ENCODE data around the gene CEP250.

CEP250 gene

DNA sequence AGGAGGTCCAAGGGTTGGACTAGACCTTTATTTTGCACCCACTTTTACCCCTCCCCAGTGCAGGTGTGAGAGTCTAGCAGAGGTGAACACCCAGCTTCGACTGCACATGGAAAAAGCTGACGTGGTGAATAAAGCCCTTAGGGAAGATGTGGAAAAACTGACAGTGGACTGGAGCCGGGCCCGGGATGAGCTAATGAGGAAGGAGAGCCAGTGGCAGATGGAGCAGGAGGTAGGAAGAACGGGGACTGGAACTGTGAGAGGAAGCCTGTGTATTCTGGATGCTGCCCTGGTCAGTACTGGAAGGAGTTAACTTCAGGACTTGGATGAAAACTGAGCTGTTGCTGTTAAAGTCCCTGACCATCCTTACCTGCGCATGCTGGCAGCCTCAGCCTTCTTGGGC, 10.6 kb downstream of the CEP250 start:
- H3K27me3 Mint-ChIP-seq = no peaks in the 10 kb centered on the region
- no peaks in the 10 kb centered on the region for H3K9me3 Mint-ChIP-seq
- DNase-seq (no peak), ATAC-seq (replicated peaks) (no peak)
- peaks cover 13 to 20% of the 10 kb centered on the region in 2 donors for H3K36me3 Mint-ChIP-seq
- peaks cover 14 to 21% of the 10 kb centered on the region in 2 donors for H3K4me1 Mint-ChIP-seq
- peak overlapping the region; percentile 15 for H3K27ac Mint-ChIP-seq
- no peak overlapping the region for H3K4me3 Mint-ChIP-seq

DNA sequence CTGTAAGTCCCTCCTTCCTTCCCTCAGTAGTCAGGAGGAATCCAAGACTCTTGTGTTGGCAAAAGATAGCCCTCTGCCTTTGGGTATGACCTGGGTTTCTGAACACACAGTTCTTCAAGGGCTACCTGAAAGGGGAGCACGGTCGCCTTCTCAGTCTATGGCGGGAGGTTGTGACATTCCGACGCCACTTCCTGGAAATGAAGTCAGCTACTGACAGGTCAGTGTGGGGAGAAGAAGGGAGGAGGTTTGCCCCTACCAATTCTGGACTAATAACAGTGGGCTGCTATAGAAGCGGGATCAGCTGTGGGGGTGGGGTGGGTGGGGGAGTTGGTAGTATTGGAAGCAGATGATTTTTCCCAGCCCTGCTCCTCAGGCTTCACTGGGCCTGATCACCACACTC, 11.5 kb downstream of the CEP250 start:
- H3K27me3 Mint-ChIP-seq = no peaks in the 10 kb centered on the region
- no peak for ATAC-seq (replicated peaks)

DNA sequence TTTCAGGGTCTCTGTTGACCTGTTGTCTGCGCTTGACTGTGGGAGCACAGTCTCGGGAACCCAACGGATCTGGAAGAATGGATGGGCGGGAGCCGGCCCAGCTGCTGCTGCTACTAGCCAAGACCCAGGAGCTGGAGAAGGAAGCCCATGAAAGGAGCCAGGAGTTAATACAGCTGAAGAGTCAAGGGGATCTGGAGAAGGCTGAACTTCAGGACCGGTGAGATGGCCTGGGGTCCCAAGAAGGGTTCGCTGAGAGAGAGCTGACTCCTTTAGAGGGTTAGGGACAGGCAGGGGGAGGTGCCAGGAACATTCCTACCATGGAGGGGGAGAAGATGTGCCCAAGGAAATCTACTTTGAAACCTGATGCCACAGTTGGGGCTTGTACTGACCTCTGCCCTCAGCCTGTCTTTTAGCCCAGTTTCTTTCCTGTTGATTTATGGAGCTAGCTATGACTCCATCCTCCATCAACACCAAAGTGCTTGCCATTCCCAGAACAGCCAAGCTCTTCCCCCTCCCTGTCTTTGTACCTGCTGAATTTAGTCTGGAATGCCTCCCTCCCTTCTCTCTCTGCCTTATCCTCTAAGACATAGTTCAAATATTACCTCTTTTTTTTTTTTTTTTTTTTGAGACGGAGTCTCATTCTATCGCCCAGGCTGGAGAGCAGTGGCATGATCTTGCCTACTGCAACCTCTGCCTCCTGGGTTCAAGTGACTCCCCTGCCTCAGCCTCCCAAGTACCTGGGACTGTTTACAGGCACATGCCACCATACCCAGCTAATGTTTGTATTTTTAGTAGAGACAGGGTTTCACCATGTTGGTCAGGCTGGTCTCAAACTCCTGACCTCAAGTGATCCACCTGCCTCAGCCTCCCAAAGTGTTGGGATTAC, 12.2 kb downstream of the CEP250 start:
- Mint-ChIP-seq H3K4me3 (no peak overlapping the region), H3K27me3 (no peaks in the 10 kb centered on the region), H3K27ac (no peak overlapping the region), H3K9me3 (no peaks in the 10 kb centered on the region), H3K4me1 (peaks cover 16 to 23% of the 10 kb centered on the region in 2 donors), H3K36me3 (peaks cover 10 to 16% of the 10 kb centered on the region in 2 donors)
- ATAC-seq (replicated peaks) (no peak), DNase-seq (no peak)

More for the DNA sequence above, 11.5 kb downstream of the CEP250 start:
- no peak for DNase-seq
- H3K36me3 Mint-ChIP-seq = peaks cover 13 to 20% of the 10 kb centered on the region in 2 donors
- H3K4me3 Mint-ChIP-seq = no peak overlapping the region
- no peaks in the 10 kb centered on the region for H3K9me3 Mint-ChIP-seq
- H3K27ac Mint-ChIP-seq = no peak overlapping the region
- peaks cover 15 to 23% of the 10 kb centered on the region in 2 donors for H3K4me1 Mint-ChIP-seq

DNA sequence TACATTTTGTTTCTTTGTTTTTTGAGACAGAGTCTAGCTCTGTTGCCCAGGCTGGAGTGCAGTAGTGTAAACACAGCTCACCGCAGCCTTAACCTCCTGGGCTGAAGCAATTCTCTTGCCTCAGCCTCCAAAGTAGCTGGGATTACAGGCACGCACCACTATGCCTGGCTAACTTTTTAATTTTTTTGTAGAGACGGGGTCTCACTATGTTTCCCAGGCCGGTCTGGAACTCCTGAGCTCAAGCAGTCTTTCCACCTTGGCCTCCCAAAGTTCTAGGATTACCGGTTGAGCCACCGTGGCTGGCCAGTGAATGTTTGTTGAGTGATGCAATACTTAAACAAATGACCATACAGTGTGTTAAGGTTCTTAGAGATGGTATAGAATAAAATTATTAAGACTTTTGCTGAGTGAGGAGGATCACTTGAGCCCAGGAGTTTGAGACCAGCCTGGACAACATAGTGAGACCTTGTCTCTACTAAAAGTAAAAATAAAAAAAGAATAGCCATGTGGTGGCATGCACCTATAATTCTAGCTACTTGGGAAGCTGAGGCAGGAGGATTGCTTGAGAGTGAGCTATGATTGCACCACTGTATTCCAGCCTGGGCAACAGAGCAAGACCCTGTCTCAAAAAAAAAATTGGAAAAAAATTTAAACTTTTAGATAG, 13.4 kb downstream of the CEP250 start:
- no peak for ATAC-seq (replicated peaks)
- Mint-ChIP-seq H3K36me3 (peaks cover 10 to 21% of the 10 kb centered on the region in 2 donors), H3K4me3 (no peak overlapping the region), H3K4me1 (peaks cover 14 to 17% of the 10 kb centered on the region in 2 donors), H3K9me3 (no peaks in the 10 kb centered on the region), H3K27me3 (no peaks in the 10 kb centered on the region), H3K27ac (no peak overlapping the region)
- no peak for DNase-seq

DNA sequence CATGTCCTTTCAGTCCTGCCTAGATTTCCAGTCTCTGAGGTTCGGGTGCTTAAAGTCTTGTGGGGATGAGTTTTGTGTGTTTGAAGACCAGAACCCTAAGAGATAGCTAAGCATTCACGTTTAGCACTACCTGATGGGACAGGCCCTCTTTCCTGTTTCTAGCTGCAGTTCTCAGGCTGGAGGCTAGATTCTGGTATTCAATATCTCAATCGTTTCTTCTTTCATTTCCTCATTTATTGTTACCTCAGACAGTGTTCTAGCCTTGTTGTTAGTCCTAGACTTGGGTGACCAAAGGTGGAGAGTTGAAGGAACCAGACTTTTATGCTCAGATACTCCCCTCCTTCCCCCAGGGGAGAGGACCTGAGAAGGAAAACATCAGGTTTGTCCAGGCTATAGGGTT, 16.8 kb downstream of the CEP250 start:
- H3K27me3 Mint-ChIP-seq = no peaks in the 10 kb centered on the region
- peaks cover 5 to 12% of the 10 kb centered on the region in 2 donors for H3K36me3 Mint-ChIP-seq
- peak overlapping the region; percentile 74 for H3K27ac Mint-ChIP-seq
- DNase-seq = no peak
- ATAC-seq (replicated peaks) = peak; percentile 85 to 86
- peaks cover 11 to 12% of the 10 kb centered on the region in 2 donors for H3K4me1 Mint-ChIP-seq
- no peaks in the 10 kb centered on the region for H3K9me3 Mint-ChIP-seq
- H3K4me3 Mint-ChIP-seq = no peak overlapping the region

DNA sequence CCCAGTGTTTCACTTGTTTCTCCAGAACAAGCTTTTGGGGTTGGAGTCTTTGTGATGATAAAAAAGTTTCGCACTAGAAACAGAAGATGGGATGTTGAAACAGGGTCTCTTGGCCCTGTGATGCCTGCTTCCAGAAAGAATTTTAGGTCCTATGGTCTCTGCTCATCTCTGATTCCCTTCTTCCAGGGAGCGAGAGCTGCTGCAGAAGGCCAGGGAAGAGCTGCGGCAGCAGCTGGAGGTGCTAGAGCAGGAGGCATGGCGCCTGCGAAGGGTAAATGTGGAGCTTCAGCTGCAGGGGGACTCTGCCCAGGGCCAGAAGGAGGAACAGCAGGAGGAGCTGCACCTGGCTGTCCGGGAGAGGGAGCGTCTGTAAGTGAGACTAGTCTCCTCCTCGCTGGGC, 18.3 kb downstream of the CEP250 start:
- DNase-seq (no peak), ATAC-seq (replicated peaks) (no peak)
- no peaks in the 10 kb centered on the region for H3K27me3 Mint-ChIP-seq
- peaks cover 12 to 13% of the 10 kb centered on the region in 2 donors for H3K4me1 Mint-ChIP-seq
- H3K4me3 Mint-ChIP-seq = no peak overlapping the region
- no peak overlapping the region for H3K27ac Mint-ChIP-seq
- no peaks in the 10 kb centered on the region for H3K9me3 Mint-ChIP-seq
- peaks cover 7 to 19% of the 10 kb centered on the region in 2 donors for H3K36me3 Mint-ChIP-seq

DNA sequence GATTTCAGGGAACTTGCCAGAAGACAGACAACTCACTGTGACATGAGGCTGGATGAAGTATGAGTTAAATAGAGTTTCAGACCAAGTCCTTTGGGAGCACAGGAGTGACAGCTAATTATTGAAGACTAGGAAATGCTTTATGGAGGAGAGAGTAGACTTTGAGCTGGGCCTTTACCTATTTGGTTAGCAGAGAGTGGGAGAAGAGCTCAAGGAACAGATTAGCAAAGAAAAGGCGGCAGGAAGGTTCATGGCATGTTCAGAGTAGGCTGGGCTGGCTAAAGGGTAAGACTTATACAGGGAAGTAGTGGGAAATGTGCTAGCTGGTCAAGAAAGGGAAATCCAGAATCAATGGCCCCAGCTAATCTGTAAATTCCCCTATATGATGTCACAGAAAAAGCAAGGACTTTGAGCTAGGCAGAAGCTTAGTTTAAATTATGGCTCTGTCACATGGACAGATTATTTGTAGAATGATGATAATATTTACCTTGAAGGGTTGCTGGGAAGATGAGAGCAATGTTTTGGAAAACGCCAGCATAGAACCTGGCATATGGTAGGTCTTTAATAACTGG, 19.0 kb downstream of the CEP250 start:
- ATAC-seq (replicated peaks) (peak in 1 of 2 donors; percentile 38), DNase-seq (no peak)
- H3K27me3 Mint-ChIP-seq = no peaks in the 10 kb centered on the region
- H3K4me3 Mint-ChIP-seq = no peak overlapping the region
- H3K36me3 Mint-ChIP-seq = peaks cover 6 to 24% of the 10 kb centered on the region in 2 donors
- peaks cover 14 to 20% of the 10 kb centered on the region in 2 donors for H3K4me1 Mint-ChIP-seq
- no peaks in the 10 kb centered on the region for H3K9me3 Mint-ChIP-seq
- no peak overlapping the region for H3K27ac Mint-ChIP-seq

DNA sequence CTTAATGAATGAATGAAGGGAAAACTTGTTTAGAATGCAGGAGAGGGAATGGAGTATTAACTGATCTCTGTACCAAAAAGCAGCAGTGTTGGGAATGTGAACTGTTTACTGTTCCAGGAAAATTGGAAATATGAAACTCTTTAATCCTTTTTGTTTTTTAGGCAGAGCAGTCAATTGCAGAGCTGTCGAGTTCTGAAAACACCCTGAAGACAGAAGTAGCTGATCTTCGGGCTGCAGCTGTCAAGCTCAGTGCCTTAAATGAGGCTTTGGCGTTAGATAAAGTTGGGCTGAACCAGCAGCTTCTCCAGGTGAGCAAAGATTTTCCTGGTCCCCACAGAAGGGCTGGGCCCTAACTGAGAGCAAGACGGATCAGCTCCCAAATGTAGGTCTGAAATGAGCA, 20.9 kb downstream of the CEP250 start:
- no peak overlapping the region for H3K4me3 Mint-ChIP-seq
- no peak overlapping the region for H3K27ac Mint-ChIP-seq
- no peaks in the 10 kb centered on the region for H3K9me3 Mint-ChIP-seq
- ATAC-seq (replicated peaks) = no peak
- H3K27me3 Mint-ChIP-seq = no peaks in the 10 kb centered on the region
- H3K36me3 Mint-ChIP-seq = peaks cover 12 to 27% of the 10 kb centered on the region in 2 donors
- DNase-seq = no peak
- peaks cover 17 to 30% of the 10 kb centered on the region in 2 donors for H3K4me1 Mint-ChIP-seq

DNA sequence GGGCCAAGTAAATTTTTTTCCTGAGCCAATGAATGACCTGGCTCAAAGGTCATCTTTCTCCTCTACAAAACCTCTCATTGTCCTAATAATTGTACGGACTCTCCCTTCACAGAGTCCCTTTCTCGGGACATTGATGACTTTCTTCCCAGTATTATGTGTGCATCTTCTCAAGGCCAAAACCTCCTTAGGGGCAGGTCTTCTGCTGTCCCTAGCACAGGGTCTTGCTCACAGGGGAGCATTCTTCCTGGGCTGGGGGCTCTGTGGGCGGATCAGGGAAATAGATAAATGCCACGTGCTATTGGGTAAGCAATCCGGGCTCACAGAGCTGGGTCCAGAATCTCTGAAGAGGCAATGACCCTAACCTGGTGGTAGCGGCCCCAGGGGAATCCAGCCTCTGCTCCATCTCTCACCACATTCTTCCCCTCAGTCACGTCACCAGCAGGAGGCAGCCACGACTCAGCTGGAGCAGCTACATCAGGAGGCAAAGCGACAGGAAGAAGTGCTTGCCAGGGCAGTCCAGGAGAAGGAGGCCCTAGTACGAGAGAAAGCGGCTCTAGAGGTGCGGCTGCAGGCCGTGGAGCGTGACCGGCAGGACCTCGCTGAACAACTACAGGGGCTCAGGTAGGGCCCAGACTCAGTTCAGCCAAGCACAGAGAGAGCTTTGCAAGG, 23.5 kb downstream of the CEP250 start:
- H3K27me3 Mint-ChIP-seq = no peaks in the 10 kb centered on the region
- H3K4me1 Mint-ChIP-seq = peaks cover 8 to 20% of the 10 kb centered on the region in 2 donors
- peaks cover 0 to 2% of the 10 kb centered on the region in 2 donors for H3K9me3 Mint-ChIP-seq
- H3K36me3 Mint-ChIP-seq = peaks cover 16 to 29% of the 10 kb centered on the region in 2 donors
- peak overlapping the region; percentile 86 for H3K27ac Mint-ChIP-seq
- peak; percentile 46 to 52 for ATAC-seq (replicated peaks)
- no peak overlapping the region for H3K4me3 Mint-ChIP-seq
- no peak for DNase-seq

DNA sequence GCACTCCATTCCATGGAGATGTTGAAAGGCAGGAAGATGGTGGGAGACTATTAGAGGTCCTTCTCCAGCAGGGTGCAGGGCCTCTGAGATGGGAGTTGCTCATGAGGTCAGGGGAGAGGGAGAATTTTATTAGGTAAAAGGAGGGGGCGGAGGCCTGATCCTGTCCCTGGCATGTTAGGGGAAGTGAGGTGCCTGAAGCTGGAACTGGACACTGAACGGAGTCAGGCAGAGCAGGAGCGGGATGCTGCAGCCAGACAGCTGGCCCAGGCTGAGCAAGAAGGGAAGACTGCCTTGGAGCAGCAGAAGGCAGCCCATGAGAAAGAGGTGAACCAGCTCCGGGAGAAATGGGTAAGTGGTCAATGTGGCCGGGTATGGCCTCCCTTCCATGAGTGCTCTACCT, 24.4 kb downstream of the CEP250 start:
- no peak for DNase-seq
- Mint-ChIP-seq H3K36me3 (peaks cover 23 to 37% of the 10 kb centered on the region in 2 donors), H3K27me3 (no peaks in the 10 kb centered on the region), H3K27ac (peak overlapping the region; percentile 86), H3K4me1 (peaks cover 9 to 20% of the 10 kb centered on the region in 2 donors), H3K9me3 (peaks cover 3 to 4% of the 10 kb centered on the region in 2 donors), H3K4me3 (no peak overlapping the region)
- ATAC-seq (replicated peaks) = no peak

DNA sequence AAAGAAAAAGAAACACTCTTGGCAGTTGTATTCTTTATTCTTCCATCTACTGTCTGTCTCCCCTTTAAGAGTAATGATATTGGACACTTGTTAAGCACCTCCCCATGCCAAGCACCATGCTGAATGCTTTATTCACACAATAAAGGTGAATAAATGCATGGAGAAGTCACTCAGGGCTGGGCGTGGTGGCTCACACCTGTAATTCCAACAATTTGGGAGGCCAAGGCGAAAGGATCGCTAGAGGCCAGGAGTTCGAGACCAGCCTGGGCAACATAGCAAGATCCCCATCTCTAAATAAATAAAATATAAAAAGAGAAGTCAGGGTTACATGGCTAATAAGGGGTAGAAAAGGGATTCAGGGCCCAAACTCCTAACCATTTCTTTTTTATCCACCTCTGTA, 32.1 kb downstream of the CEP250 start:
- peaks cover 3 to 4% of the 10 kb centered on the region in 2 donors for H3K9me3 Mint-ChIP-seq
- ATAC-seq (replicated peaks) (no peak), DNase-seq (no peak)
- no peaks in the 10 kb centered on the region for H3K27me3 Mint-ChIP-seq
- peaks cover 32 to 45% of the 10 kb centered on the region in 2 donors for H3K36me3 Mint-ChIP-seq
- H3K27ac Mint-ChIP-seq = no peak overlapping the region
- no peak overlapping the region for H3K4me3 Mint-ChIP-seq
- peaks cover 25 to 43% of the 10 kb centered on the region in 2 donors for H3K4me1 Mint-ChIP-seq

DNA sequence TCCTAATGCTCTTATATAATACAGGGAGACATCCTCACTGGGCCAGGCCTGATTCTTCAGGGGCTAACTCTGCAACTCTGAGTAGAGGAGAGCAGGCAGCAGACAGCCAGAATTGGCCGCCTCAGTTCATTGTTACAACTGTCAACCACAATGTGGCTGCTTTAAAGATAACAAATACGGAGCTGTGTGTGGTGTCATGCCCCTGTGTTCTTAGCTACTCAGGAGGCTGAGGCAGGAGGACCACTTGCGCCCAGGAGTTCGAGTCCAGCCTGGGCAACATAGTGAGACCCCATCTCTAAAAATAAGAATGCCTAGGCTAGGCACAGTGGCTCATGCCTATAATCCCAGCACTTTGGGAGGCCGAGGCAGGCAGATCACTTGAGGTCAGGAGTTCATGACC, 34.3 kb downstream of the CEP250 start:
- ATAC-seq (replicated peaks) (no peak), DNase-seq (no peak)
- Mint-ChIP-seq H3K4me1 (peaks cover 25 to 51% of the 10 kb centered on the region in 2 donors), H3K36me3 (peaks cover 32 to 48% of the 10 kb centered on the region in 2 donors), H3K27me3 (no peaks in the 10 kb centered on the region), H3K9me3 (no peaks in the 10 kb centered on the region), H3K27ac (peak overlapping the region; percentile 37), H3K4me3 (peak overlapping the region; percentile 69 to 78)

DNA sequence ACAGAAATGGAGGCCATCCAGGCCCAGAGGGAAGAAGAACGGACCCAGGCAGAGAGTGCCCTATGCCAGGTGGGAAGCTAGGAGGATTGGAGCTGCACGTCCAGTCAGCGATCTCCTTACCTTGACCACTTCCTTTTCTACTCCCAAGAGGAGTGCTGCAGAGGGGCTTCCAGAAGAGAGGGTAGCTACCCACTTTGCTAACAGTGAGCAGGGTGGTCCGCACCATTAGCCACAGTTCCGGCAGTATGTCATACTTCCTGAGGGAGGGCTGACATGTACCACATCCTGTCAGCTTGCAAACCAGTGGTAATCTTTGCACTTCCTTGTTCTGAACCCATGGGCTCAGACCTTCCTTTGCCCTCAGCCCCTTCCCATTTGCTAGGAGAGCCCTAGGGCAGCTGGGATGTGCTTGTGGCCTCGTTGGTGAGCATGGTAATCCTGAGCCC, 35.4 kb downstream of the CEP250 start:
- Mint-ChIP-seq H3K9me3 (no peaks in the 10 kb centered on the region), H3K27me3 (no peaks in the 10 kb centered on the region), H3K4me1 (peaks cover 25 to 51% of the 10 kb centered on the region in 2 donors), H3K36me3 (peaks cover 43 to 55% of the 10 kb centered on the region in 2 donors), H3K27ac (peak overlapping the region; percentile 99), H3K4me3 (peak overlapping the region; percentile 98 to 100)
- ATAC-seq (replicated peaks) (peak; percentile 100), DNase-seq (peak; percentile 49)

DNA sequence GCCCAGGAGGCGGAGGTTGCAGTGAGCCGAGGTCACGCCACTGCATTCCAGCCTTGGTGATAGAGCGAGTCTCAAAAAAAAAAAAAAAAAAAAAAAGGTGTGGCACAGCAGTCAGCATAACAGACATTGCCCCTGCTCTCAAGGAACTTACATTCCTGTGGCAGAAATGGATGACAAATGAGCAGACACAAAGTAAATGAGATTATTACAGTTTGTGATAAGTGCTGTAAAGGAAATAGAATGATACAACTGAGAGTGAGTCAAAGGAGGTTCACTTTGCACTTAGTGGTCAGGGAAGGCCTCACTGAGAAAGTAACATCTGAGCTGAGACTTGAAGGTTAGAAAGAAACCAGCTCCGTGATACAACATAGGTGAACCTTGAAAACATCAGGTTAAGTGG, 36.4 kb downstream of the CEP250 start:
- ATAC-seq (replicated peaks) (no peak), DNase-seq (no peak)
- Mint-ChIP-seq H3K27ac (no peak overlapping the region), H3K4me1 (peaks cover 25 to 51% of the 10 kb centered on the region in 2 donors), H3K4me3 (peak overlapping the region; percentile 98 to 100), H3K36me3 (peaks cover 49 to 61% of the 10 kb centered on the region in 2 donors), H3K27me3 (no peaks in the 10 kb centered on the region), H3K9me3 (no peaks in the 10 kb centered on the region)

Measured in stimulated activated naive B cell treated with anti-CD40 and anti-IgM and Interleukin-4, amounts not matched to agents 10 μg/mL and 1 μg/mL and 100 μg/mL, for 72 hours (primary cell).